Activated T-helper 1 cell treated with anti-CD3 and anti-CD28 coated beads, Interleukin-12 subunit alpha, Interleukin-12 subunit beta, Interleukin-2, Interleukin-4 antibody, amounts not matched to agents 30 ng/mL and 10 ng/mL and 1 ng/mL, durations not matched to agents 14 hours and 24 hours and 36 hours (primary cell): ENCODE results near the gene ARHGAP44. TPM values are rescaled to one million over a fixed set of nuclear protein-coding genes. Genes with fewer than 3 reads are reported as not detected.

Experiments used
- DNase-seq: peaks from one replicate; pipeline ENCODE4 v3.0.0; 2021; ENCODE audit warnings: low spot score
- H3K27ac Mint-ChIP-seq: one replicate; pipeline ENCODE4 v1.8.0; 2021; ENCODE audit warnings: mild to moderate bottlenecking, mixed read lengths
- H3K27me3 Mint-ChIP-seq: one replicate; pipeline ENCODE4 v1.8.0; 2022; ENCODE audit warnings: mild to moderate bottlenecking, moderate library complexity, mixed read lengths; ENCODE audit not compliant: insufficient read depth
- H3K36me3 Mint-ChIP-seq: one replicate; pipeline ENCODE4 v1.8.0; 2021; ENCODE audit warnings: low read depth, mixed read lengths
- H3K4me1 Mint-ChIP-seq: one replicate; pipeline ENCODE4 v1.8.0; 2021; ENCODE audit warnings: low read depth, mixed read lengths
- H3K4me3 Mint-ChIP-seq: one replicate; pipeline ENCODE4 v1.8.0; 2021; ENCODE audit warnings: mild to moderate bottlenecking, moderate library complexity, mixed read lengths
- H3K9me3 Mint-ChIP-seq: one replicate; pipeline ENCODE4 v1.8.0; 2021; ENCODE audit warnings: mixed read lengths
- intact Hi-C: fragments of 100-400 bp; cut with micrococcal nuclease; formaldehyde crosslinking; loops from one replicate; pipeline ENCODE4 v1.15.1; 2024
- total RNA-seq: library from RNA; stranded (reverse); gene quantifications from 2 replicates; pipeline ENCODE4 v1.2.3, GENCODE V29; 2022

The ARHGAP44 gene, protein sequence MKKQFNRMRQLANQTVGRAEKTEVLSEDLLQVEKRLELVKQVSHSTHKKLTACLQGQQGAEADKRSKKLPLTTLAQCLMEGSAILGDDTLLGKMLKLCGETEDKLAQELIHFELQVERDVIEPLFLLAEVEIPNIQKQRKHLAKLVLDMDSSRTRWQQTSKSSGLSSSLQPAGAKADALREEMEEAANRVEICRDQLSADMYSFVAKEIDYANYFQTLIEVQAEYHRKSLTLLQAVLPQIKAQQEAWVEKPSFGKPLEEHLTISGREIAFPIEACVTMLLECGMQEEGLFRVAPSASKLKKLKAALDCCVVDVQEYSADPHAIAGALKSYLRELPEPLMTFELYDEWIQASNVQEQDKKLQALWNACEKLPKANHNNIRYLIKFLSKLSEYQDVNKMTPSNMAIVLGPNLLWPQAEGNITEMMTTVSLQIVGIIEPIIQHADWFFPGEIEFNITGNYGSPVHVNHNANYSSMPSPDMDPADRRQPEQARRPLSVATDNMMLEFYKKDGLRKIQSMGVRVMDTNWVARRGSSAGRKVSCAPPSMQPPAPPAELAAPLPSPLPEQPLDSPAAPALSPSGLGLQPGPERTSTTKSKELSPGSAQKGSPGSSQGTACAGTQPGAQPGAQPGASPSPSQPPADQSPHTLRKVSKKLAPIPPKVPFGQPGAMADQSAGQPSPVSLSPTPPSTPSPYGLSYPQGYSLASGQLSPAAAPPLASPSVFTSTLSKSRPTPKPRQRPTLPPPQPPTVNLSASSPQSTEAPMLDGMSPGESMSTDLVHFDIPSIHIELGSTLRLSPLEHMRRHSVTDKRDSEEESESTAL
- total RNA-seq, result 0.51 TPM in 1 of 2 replicates, not detected in the other

DNA sequence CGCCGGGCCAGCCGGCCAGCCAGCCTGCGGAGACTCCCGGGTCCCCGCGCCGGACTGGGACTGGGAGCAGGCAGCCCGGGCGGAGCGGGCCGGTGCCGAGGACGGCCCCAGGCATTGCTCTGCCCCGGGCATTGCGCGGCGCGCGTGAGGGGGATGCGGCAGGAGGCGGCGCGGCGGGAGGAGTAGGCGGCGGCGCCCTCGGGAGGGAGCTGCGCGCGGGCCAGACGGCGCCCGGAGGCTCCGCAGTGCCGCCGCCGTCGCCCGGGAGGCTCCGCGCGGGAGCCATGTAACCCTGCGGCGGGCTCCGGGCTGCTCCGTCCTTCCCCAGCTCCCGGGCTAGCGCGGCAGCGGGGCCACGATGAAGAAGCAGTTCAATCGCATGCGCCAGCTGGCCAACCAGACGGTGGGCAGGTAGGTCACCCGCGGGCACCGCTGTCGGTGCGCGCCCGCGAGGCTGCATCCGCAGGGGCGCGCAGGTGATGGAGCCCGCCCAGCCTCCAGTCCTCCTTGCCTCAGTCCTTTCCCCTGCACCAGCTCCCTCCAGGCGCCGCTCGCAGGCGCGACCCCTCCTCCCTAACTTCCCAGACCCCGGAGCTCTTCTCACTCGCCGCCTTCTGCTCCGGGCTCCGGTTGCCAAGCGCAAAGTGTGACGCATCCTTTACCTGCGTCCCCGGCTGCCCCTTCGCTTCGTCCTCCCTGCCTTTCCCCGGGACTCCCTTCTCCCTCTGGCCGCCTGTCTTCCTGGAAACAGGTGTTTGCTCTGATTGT, at the start of gene ARHGAP44:
TSS of gene ARHGAP44 (plus strand) at position 18 of the 768 bp plus-strand sequence. CDS start at position 359, 341 bp downstream.
- Mint-ChIP-seq H3K27me3 (peaks cover 17% of the 10 kb centered on the region), H3K4me1 (no peaks in the 10 kb centered on the region), H3K27ac (no peak within 1 kb of the TSS), H3K4me3 (peak within 1 kb of the TSS; percentile 66), H3K9me3 (no peaks in the 10 kb centered on the region), H3K36me3 (no peaks in the 10 kb centered on the region)
- intact Hi-C loops, result no loop called here
- no peak for DNase-seq

DNA sequence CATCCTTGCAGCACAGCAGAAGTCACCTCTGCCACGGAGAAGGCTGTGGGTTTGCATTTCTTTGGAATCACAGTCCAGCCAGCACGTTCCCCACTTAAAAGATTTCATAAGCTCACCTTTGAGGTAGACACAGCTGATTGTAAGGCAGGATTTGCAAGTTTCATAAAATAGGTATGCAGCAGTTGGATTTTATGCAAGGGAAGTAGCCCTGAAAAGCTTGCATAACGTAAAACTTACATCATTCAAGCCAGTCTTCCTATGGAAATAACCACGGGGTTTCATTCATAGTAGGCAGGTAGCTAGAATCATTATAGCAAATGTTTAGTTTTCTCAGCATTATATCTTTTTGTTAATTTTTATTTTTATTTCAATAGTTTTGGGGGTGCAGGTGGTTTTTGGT, 49.8 kb upstream of the ARHGAP44 start:
- no peak for DNase-seq
- H3K4me3 Mint-ChIP-seq, result no peak overlapping the region
- H3K4me1 Mint-ChIP-seq, result no peaks in the 10 kb centered on the region
- intact Hi-C loops, result no loop called here
- H3K27me3 Mint-ChIP-seq, result no peaks in the 10 kb centered on the region
- no peaks in the 10 kb centered on the region for H3K9me3 Mint-ChIP-seq
- no peaks in the 10 kb centered on the region for H3K36me3 Mint-ChIP-seq
- H3K27ac Mint-ChIP-seq, result no peak overlapping the region

DNA sequence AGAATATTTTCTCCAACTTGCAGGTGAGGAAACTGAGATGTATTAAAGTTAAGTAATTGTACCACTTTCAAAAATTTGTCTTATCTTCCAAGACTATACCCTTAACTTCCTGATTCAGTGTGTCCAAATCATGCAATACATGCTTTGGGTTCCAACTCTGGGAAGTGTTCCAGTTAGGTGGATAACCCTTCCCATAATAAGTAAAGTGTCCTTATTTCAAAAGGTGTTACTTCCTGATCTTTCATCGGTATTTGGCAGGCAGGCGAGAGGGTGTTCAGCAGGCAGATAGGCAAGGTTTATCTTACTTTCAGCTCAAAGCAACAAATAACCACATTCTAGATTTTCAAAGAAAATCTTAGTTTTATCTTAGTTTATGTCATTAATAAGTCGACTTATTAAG, 46.3 kb upstream of the ARHGAP44 start:
- H3K4me3 Mint-ChIP-seq, result no peak overlapping the region
- no peaks in the 10 kb centered on the region for H3K4me1 Mint-ChIP-seq
- intact Hi-C loops, result no loop called here
- peaks cover 4% of the 10 kb centered on the region for H3K9me3 Mint-ChIP-seq
- H3K27ac Mint-ChIP-seq, result no peak overlapping the region
- H3K27me3 Mint-ChIP-seq, result no peaks in the 10 kb centered on the region
- no peak for DNase-seq
- no peaks in the 10 kb centered on the region for H3K36me3 Mint-ChIP-seq

DNA sequence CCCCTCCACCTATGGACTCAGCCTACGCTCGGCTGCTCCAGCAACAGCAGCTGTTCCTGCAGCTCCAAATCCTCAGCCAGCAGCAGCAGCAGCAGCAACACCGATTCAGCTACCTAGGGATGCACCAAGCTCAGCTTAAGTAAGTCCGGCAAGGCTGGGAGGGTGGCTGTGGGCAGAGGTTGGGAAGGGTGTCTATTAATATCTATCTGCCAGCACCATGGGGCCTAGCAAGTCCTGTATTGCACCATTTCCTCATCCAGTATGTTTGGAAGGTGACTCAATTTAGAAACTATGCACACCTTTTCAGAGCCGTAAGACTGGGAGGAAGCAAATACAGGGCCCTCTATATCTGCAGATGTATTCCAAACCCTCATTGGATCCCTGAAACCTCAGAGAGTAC, 45.0 kb upstream of the ARHGAP44 start:
- Mint-ChIP-seq H3K27ac (no peak overlapping the region), H3K4me3 (no peak overlapping the region), H3K27me3 (no peaks in the 10 kb centered on the region), H3K9me3 (peaks cover 4% of the 10 kb centered on the region), H3K36me3 (no peaks in the 10 kb centered on the region), H3K4me1 (no peaks in the 10 kb centered on the region)
- DNase-seq, result no peak
- intact Hi-C loops, result no loop called here

DNA sequence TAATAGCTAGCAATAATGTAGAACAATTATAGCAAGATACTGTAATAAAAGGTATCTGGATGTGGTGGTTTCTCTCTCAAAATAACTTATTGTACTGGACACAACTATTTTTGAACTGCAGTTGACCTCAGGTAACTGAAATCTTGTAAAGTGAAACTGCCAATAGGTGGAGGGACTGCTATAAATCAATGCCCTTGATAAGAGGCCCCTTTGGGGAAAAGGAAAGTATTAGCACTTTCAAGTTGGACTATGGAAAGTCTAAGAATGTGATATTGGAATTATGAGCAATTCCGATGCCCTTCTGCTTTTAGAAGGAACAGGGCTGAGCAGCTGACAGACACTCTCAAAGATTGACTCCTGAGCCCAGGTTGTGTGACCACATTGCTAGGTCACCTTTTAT, 44.5 kb upstream of the ARHGAP44 start:
- no peaks in the 10 kb centered on the region for H3K36me3 Mint-ChIP-seq
- DNase-seq, result no peak
- H3K4me3 Mint-ChIP-seq, result no peak overlapping the region
- H3K27me3 Mint-ChIP-seq, result no peaks in the 10 kb centered on the region
- H3K4me1 Mint-ChIP-seq, result no peaks in the 10 kb centered on the region
- intact Hi-C loops, result no loop called here
- peaks cover 4% of the 10 kb centered on the region for H3K9me3 Mint-ChIP-seq
- H3K27ac Mint-ChIP-seq, result no peak overlapping the region

DNA sequence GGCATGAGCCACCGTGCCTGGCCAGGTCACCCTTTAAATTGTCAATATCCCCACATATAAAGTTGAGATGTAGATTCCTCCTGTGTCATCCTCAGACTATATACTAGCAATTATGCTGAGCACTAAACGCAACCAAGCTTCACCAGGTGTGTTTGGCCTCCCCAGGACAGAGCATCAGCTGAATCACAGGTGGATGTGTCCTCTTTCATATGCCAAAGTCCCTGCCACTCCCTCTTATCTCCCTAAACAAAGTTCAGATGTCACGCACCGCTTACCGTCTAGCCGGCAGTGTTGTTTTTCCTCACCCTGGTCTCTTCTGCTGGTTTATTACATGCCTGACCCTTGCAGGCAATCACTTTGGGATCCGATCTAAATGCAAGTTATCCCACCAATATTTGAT, 43.8 kb upstream of the ARHGAP44 start:
- H3K9me3 Mint-ChIP-seq, result peaks cover 4% of the 10 kb centered on the region
- no peak overlapping the region for H3K4me3 Mint-ChIP-seq
- no peak for DNase-seq
- H3K36me3 Mint-ChIP-seq, result no peaks in the 10 kb centered on the region
- intact Hi-C loops, result no loop called here
- no peaks in the 10 kb centered on the region for H3K4me1 Mint-ChIP-seq
- no peaks in the 10 kb centered on the region for H3K27me3 Mint-ChIP-seq
- no peak overlapping the region for H3K27ac Mint-ChIP-seq

DNA sequence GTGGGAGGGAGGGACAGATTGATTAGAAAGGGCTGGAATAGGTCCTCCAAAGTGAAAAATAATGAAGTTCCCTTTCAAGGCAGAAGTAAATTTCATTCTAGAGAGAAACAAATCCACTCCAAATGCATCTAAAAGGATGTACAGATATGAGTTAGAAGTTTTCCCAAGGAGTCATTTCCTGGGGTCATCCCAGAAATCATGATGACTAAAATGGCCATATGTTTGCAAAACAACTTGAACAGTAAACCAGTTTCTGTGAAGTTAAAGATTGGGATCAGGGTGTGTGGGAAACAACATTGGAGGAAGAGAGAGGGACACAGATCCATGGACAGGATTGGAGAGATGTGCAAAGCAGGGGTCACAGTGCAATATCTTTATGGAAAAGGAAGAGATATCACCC, 32.5 kb upstream of the ARHGAP44 start:
- intact Hi-C loops, result no loop called here
- H3K36me3 Mint-ChIP-seq, result no peaks in the 10 kb centered on the region
- no peak overlapping the region for H3K4me3 Mint-ChIP-seq
- H3K27ac Mint-ChIP-seq, result no peak overlapping the region
- no peaks in the 10 kb centered on the region for H3K9me3 Mint-ChIP-seq
- no peak for DNase-seq
- H3K4me1 Mint-ChIP-seq, result no peaks in the 10 kb centered on the region
- H3K27me3 Mint-ChIP-seq, result no peaks in the 10 kb centered on the region

DNA sequence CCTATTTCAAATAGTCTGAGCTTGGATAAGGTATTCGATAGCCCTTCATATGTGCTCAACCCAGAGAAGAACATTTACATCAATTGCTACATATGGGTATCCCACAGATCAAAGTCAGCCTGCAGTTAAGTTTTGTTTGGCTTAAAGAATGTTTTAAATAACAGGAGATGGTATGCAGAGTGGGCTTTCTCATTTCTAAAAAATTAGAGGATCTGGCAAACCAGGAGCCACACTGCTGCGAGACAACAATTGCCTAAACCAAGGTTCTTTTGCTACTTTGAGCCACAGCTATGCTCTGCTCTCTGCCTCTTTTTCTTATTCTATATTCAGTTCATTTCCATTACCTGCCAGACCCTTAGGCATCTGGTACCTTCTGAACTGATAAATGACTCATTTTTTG, 30.2 kb upstream of the ARHGAP44 start:
- DNase-seq, result no peak
- H3K27ac Mint-ChIP-seq, result no peak overlapping the region
- H3K36me3 Mint-ChIP-seq, result no peaks in the 10 kb centered on the region
- H3K9me3 Mint-ChIP-seq, result peaks cover 10% of the 10 kb centered on the region
- H3K4me1 Mint-ChIP-seq, result no peaks in the 10 kb centered on the region
- intact Hi-C loops, result no loop called here
- no peak overlapping the region for H3K4me3 Mint-ChIP-seq
- no peaks in the 10 kb centered on the region for H3K27me3 Mint-ChIP-seq

DNA sequence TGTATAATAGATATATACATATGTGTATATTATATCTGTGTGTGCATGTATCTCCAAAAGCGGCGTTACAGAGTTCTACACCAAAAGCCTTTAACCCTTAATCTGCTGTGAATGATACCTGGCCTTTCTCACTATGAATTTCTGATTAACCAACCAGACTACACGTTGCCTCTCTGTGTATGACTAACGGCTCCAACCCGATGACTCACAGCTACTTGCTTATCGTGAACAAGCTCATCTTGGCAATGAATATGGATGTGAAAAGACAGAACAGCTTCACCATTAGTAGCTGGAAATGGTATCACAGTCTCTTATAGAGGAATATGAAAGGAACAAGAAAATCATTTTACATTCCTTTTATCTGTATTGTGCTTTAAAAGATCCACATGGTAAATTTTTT, 23.8 kb upstream of the ARHGAP44 start:
- intact Hi-C loops, result no loop called here
- no peaks in the 10 kb centered on the region for H3K36me3 Mint-ChIP-seq
- H3K4me1 Mint-ChIP-seq, result no peaks in the 10 kb centered on the region
- no peaks in the 10 kb centered on the region for H3K27me3 Mint-ChIP-seq
- no peak overlapping the region for H3K27ac Mint-ChIP-seq
- no peak for DNase-seq
- H3K4me3 Mint-ChIP-seq, result no peak overlapping the region
- H3K9me3 Mint-ChIP-seq, result peaks cover 10% of the 10 kb centered on the region

DNA sequence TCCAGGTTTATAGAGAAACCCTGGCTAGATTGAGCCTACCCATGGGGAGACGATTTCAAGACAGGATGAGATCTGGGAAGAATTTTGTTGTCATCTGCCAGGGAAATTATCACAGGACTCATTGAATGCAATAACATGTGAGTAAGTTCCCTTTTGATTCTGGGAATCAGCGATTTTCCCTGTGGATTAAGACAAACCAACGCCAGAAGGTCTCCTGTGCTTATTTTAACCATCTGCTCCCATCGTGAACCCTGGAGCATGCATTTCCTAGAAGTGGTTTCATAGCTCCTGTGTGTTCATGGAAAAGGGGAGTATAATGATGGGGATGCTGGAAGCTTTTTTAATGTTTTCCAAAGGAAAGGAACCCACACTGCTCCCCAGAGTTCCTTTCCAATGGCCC, 21.0 kb upstream of the ARHGAP44 start:
- H3K27ac Mint-ChIP-seq, result no peak overlapping the region
- DNase-seq, result no peak
- intact Hi-C loops, result no loop called here
- no peaks in the 10 kb centered on the region for H3K4me1 Mint-ChIP-seq
- H3K27me3 Mint-ChIP-seq, result no peaks in the 10 kb centered on the region
- H3K9me3 Mint-ChIP-seq, result no peaks in the 10 kb centered on the region
- H3K36me3 Mint-ChIP-seq, result no peaks in the 10 kb centered on the region
- no peak overlapping the region for H3K4me3 Mint-ChIP-seq

DNA sequence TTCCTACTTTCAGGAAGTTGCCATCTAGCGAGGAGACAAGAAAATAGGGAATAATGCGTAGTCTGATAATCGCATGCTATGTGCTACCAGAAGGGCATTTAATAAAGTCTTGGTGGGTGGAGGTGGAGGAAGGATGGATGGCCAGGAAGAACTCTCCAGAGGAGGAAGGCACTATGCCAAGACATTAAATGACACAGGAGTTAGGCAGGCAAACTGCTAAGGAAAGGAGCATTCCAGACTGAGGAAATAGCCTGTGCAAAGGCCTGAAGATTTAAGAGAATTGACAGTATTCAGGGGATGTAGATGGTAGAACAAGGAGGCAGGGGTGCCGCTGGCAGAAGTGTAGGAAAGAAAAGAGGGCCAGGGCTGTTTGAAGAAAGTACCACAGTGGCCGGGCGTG, 19.3 kb upstream of the ARHGAP44 start:
- Mint-ChIP-seq H3K4me3 (no peak overlapping the region), H3K27me3 (no peaks in the 10 kb centered on the region), H3K36me3 (no peaks in the 10 kb centered on the region), H3K27ac (no peak overlapping the region), H3K4me1 (no peaks in the 10 kb centered on the region), H3K9me3 (no peaks in the 10 kb centered on the region)
- DNase-seq, result no peak
- intact Hi-C loops, result no loop called here

DNA sequence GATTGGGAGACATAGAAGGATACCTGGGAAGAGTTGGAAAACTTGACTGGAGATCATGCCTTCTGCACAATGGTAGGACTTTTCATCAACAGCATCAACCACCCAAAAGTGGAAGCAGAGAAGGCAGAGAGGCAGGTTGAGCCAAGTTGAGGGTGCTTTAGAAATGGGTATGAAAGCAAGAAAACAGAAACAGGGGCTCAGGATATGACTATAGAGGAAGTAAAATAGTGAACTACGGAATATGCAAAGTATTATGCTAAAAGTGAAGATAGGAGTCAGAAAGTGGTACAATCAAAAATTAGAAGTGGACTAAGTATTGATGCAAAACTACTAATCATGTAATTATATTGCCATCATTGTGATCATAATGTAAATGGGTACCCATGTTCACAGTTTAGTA, 16.1 kb upstream of the ARHGAP44 start:
- no peak for DNase-seq
- H3K9me3 Mint-ChIP-seq, result no peaks in the 10 kb centered on the region
- no peak overlapping the region for H3K27ac Mint-ChIP-seq
- H3K4me3 Mint-ChIP-seq, result no peak overlapping the region
- H3K36me3 Mint-ChIP-seq, result no peaks in the 10 kb centered on the region
- H3K27me3 Mint-ChIP-seq, result no peaks in the 10 kb centered on the region
- H3K4me1 Mint-ChIP-seq, result no peaks in the 10 kb centered on the region
- intact Hi-C loops, result no loop called here

DNA sequence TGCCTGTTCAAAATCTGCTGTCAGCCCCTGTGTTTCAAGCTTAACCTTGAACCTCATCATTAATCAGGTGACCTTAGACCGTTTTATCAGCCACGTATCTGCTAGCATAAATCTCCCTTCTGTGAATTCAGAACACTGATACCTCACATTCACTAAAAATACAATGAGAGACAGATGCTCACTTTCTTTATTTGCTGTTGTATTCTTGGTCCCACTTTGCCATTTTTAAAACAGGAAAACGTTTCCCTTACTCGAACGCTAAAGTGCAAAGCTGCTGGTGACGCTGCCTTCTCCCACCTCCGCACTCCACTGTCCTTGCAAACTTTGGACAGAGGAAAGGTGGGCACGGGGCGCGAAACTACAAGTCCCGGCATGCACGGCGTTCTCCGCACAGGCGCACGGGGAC, 220 bp upstream of the ARHGAP44 start:
- Mint-ChIP-seq H3K27me3 (peaks cover 17% of the 10 kb centered on the region), H3K27ac (no peak overlapping the region), H3K9me3 (no peaks in the 10 kb centered on the region), H3K4me1 (no peaks in the 10 kb centered on the region), H3K36me3 (no peaks in the 10 kb centered on the region), H3K4me3 (peak overlapping the region; percentile 22)
- no peak for DNase-seq
- intact Hi-C loops, result no loop called here
